ENCODE measurements around the gene SMARCD1. TPM values are rescaled to one million over a fixed set of nuclear protein-coding genes. Genes with fewer than 3 reads are reported as not detected.
A peak's percentile ranks its signal among the peaks of the same experiment; 100 is the strongest.

SMARCD1 gene
- total and polyA plus RNA-seq, 2 experiments from 2014 or later = 124 to 287 TPM

GRCh38 chr12:50066402-50066801 is 18.7 kb upstream of the SMARCD1 start:
- no peak overlapping the region for H3K4me3 ChIP-seq
- H3K36me3 ChIP-seq (ENCODE audit: insufficient read depth) = no peaks in the 10 kb centered on the region
- Mint-ChIP-seq H3K27ac (no peak overlapping the region), H3K27me3 (ENCODE audit: insufficient read depth, low read depth, poor library complexity) (peaks cover 4% of the 10 kb centered on the region), H3K4me3 (no peak overlapping the region), H3K36me3 (ENCODE audit: low read depth) (no peaks in the 10 kb centered on the region; the same call in 2 of the 3 replicates), H3K9me3 (no peaks in the 10 kb centered on the region), H3K4me1 (peaks cover 14% of the 10 kb centered on the region)
- no peak overlapping the region for H3K27ac ChIP-seq (ENCODE audit: low read depth)
- no peak overlapping the region for H3K4me2 ChIP-seq
- peak; percentile 79 for DNase-seq (ENCODE audit: low spot score)
- no peak for TF ChIP-seq CTCF (conservative IDR thresholded peaks at IDR 0.05; ENCODE audit: low read depth in 2 of 2)
- TF ChIP-seq ZNF462 (CRISPR knock-in tag; IDR thresholded peaks at IDR 0.05) = 0 out of 2 replicates have a peak, but pooled peaks have one; percentile 15
- peaks cover 9% of the 10 kb centered on the region for H3K27me3 ChIP-seq (ENCODE audit: insufficient read depth)
- no peaks in the 10 kb centered on the region for H3F3A ChIP-seq (replicated peaks; ENCODE audit: low read depth)
- H3K4me1 ChIP-seq (ENCODE audit: insufficient read depth) = peaks cover 3% of the 10 kb centered on the region; the same call in 1 of the 2 replicates
- peak; percentile 76 for ATAC-seq
- no peaks in the 10 kb centered on the region for H3K9me2 ChIP-seq (ENCODE audit: insufficient read depth)
- H3K79me2 ChIP-seq (replicated peaks; ENCODE audit: insufficient read depth) = no peaks in the 10 kb centered on the region
- no peak overlapping the region for H2AFZ ChIP-seq
- no peaks in the 10 kb centered on the region for H4K20me1 ChIP-seq (replicated peaks; ENCODE audit: insufficient read depth)

GRCh38 chr12:50069069-50069468 is 16.1 kb upstream of the SMARCD1 start:
- Histone ChIP-seq H3K36me3 (ENCODE audit: insufficient read depth) (no peaks in the 10 kb centered on the region), H3K27ac (ENCODE audit: low read depth) (no peak overlapping the region), H2AFZ (no peak overlapping the region), H3K79me2 (replicated peaks; ENCODE audit: insufficient read depth) (no peaks in the 10 kb centered on the region), H3K4me3 (no peak overlapping the region), H3K9me2 (ENCODE audit: insufficient read depth) (no peaks in the 10 kb centered on the region), H3K27me3 (ENCODE audit: insufficient read depth) (no peaks in the 10 kb centered on the region), H3K4me2 (no peak overlapping the region), H4K20me1 (replicated peaks; ENCODE audit: insufficient read depth) (no peaks in the 10 kb centered on the region), H3K4me1 (ENCODE audit: insufficient read depth) (peaks cover 7% of the 10 kb centered on the region; the same call in 1 of the 2 replicates), H3F3A (replicated peaks; ENCODE audit: low read depth) (no peaks in the 10 kb centered on the region)
- Mint-ChIP-seq H3K36me3 (ENCODE audit: low read depth) (no peaks in the 10 kb centered on the region; the same call in 2 of the 3 replicates), H3K27me3 (ENCODE audit: insufficient read depth, low read depth, poor library complexity) (peaks cover 6% of the 10 kb centered on the region), H3K9me3 (no peaks in the 10 kb centered on the region), H3K4me3 (no peak overlapping the region), H3K4me1 (peaks cover 24% of the 10 kb centered on the region), H3K27ac (no peak overlapping the region)
- ATAC-seq (no peak), DNase-seq (ENCODE audit: low spot score) (no peak)
- TF ChIP-seq CREB1 (CRISPR knock-in tag; IDR thresholded peaks at IDR 0.05; ENCODE audit: low read depth) (no peak), EZH2 (IDR thresholded peaks at IDR 0.05; ENCODE audit: low read depth, unreplicated experiment) (no peak), JUNB (IDR thresholded peaks at IDR 0.05; ENCODE audit: unreplicated experiment) (no peak), NANOG (IDR thresholded peaks at IDR 0.05; ENCODE audit: borderline replicate concordance) (no peak), CTCF (conservative IDR thresholded peaks at IDR 0.05; ENCODE audit: low read depth in 2 of 2) (no peak)
- TF ChIP-seq, protein P1, sequence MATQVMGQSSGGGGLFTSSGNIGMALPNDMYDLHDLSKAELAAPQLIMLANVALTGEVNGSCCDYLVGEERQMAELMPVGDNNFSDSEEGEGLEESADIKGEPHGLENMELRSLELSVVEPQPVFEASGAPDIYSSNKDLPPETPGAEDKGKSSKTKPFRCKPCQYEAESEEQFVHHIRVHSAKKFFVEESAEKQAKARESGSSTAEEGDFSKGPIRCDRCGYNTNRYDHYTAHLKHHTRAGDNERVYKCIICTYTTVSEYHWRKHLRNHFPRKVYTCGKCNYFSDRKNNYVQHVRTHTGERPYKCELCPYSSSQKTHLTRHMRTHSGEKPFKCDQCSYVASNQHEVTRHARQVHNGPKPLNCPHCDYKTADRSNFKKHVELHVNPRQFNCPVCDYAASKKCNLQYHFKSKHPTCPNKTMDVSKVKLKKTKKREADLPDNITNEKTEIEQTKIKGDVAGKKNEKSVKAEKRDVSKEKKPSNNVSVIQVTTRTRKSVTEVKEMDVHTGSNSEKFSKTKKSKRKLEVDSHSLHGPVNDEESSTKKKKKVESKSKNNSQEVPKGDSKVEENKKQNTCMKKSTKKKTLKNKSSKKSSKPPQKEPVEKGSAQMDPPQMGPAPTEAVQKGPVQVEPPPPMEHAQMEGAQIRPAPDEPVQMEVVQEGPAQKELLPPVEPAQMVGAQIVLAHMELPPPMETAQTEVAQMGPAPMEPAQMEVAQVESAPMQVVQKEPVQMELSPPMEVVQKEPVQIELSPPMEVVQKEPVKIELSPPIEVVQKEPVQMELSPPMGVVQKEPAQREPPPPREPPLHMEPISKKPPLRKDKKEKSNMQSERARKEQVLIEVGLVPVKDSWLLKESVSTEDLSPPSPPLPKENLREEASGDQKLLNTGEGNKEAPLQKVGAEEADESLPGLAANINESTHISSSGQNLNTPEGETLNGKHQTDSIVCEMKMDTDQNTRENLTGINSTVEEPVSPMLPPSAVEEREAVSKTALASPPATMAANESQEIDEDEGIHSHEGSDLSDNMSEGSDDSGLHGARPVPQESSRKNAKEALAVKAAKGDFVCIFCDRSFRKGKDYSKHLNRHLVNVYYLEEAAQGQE (IDR thresholded peaks at IDR 0.05; ENCODE audit: unreplicated experiment) = no peak
